GM12872 (cell line): Measurements from ENCODE around the gene CR1L.

Experiments used
- TF ChIP-seq, protein P1 (sequence below): IDR thresholded peaks from 3 replicates; pipeline ENCODE4 v1.5.1; 2011; ENCODE audit warnings: low read depth, mild to moderate bottlenecking, low read length, moderate library complexity; ENCODE audit not compliant: insufficient read depth

The CR1L gene

DNA sequence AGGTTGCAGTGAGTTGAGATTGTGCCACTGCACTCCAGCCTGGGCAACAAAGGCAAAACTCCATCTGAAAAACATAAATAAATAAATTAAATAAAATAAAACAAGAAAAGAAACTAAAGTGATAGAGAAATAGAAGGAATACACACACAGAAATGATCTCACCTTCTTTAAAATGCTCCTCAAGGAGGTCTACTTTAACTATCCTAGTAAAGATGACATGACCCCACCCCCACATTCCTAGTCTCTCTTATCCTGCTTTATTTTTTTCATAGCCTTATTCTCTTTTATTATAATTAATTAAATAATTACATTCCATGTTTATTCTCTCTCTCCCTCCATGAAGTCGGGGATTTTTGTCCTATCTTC is 18.0 kb upstream of the CR1L start:
- TF ChIP-seq, protein P1, sequence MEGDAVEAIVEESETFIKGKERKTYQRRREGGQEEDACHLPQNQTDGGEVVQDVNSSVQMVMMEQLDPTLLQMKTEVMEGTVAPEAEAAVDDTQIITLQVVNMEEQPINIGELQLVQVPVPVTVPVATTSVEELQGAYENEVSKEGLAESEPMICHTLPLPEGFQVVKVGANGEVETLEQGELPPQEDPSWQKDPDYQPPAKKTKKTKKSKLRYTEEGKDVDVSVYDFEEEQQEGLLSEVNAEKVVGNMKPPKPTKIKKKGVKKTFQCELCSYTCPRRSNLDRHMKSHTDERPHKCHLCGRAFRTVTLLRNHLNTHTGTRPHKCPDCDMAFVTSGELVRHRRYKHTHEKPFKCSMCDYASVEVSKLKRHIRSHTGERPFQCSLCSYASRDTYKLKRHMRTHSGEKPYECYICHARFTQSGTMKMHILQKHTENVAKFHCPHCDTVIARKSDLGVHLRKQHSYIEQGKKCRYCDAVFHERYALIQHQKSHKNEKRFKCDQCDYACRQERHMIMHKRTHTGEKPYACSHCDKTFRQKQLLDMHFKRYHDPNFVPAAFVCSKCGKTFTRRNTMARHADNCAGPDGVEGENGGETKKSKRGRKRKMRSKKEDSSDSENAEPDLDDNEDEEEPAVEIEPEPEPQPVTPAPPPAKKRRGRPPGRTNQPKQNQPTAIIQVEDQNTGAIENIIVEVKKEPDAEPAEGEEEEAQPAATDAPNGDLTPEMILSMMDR, result no peak

DNA sequence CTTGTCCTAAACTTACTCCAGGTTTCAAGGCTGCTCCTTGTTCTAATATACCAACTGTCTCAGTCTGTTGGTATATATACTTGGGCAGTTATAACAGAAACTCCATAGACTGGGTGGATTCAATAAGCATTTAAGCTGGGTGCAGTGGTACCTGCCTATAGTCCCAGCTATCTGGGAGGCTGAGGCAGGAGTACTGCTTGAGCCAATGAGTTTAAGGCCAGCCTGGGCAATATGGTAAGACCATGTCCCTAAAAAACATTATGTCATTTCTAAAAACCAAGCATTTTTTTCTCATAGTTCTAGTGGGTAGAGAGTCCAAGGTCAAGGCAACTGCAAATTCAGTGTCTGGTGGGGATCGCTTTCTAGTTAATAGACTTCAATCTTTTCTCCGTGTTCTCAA is 17.4 kb upstream of the CR1L start:
- TF ChIP-seq, protein P1, result no peak

DNA sequence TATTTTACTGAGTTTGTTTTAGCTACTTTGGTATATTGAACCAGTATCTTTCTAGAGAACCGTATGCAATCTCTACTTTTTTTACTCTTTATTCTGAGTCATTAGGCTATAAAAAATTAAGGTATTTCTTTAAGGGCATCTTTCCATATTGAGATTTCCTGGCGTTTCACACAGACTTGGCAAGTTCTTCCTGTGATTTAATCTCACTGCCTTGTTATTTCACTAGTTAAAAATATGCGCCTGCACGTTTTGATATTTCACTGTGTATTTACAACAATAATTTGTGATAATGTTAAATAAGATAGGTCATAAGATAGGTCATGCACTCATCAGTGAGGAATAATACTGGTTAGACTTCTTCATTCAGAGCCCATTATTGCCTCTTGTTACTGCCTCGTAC is 16.2 kb upstream of the CR1L start:
- TF ChIP-seq, protein P1, result no peak

DNA sequence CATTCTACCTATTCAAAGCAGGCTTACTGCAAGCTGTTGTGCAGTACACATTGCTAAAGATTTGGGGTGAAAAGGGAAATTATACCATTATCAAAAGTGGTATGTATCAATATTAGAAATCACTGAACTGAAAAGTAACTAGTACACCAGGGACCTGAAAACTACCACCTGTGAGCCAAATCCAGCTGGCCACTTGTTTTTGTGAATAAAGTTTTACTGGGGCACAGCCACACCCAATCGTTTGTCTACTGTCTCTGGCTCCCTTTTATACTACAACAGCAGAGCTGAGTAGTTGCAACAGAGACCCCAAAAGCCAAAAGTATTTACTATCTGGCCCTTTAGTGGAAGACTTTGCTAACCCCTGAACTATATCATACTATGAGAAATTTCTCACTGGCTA is 13.8 kb upstream of the CR1L start:
- TF ChIP-seq, protein P1, result no peak

DNA sequence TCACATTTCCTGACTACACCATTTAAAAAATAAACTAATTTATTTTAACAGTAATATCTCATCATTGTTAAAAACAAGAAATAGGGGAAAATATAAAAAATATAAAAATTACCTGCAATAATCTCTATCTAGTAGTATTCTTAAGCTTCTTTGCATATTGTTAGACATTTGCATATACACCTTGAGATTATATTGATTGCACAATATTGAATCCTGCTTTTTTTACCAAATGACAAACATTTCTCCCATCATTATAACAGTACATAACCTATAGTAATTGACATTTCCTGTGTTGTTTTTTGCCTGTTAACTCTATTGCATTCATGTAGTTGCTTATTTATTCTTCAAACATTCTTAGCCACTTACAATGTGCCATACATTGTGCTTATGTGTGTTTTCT is 11.7 kb upstream of the CR1L start:
- TF ChIP-seq, protein P1, result no peak

DNA sequence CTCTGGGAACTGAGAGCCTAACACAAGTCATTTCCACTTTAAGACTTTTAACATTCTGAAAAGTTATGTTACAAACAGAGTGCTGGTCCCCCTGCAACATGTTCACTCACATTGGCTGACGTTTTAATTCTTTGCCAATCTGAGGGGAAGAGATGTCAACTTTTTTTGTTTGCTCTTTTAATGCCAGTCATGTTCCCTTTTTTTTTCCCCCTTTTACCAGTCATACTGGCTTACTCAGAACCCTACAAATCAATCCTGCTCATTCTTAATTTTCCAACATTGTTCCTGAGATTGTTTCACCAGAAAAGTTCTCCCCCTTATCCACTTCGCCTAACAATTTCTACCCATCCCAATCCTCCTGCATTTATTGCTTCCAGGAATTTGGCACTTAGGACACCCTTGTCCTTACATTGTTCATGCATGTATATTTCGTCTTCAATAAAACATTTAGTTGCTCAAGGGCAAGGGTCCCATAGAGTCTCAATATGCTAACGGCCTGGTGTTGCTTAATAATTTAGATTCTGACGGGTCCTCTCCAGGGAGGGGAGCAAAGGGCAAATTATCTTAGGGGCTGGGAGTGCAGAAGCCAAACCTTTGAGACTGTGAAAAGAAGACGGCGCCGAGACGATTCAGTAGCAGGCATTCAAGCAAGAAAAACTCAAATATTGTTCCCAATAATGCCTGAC is 624 bp upstream of the CR1L start:
- TF ChIP-seq, protein P1, result no peak

DNA sequence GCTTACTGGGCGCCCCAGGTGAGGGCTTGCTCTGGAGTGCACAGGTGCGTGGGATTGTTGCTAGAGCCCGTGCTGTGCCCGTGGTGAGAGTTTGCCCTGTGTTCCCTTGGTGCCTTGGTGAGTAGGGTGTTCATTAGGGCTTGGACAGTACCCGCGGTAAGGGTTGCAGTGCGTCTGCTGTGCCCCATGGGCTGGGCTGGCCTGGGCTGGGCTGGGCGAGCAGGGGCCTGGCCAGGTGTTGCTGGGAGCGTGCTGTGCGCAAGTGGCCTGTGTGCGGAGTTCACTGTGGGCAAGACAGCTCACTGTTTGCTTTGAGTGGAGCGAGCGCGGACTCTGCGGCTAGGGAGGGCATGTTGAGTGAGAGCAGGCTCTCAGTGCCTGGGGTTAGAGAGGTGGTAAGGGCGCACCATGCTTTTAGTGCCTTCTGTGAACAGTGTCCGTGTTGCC is 725 bp downstream of the CR1L start:
- TF ChIP-seq, protein P1, result no peak
